HG02938 (cell line): ENCODE measurements around the gene COL6A1.
"Not testable (repeated sequence)": the region's sequence is repeated elsewhere in the genome, so short reads cannot be mapped to it uniquely, and the experiment has no call there.

ENCODE experiments used
- ATAC-seq: cut with Tn5 transposase; IDR thresholded peaks from one replicate; pipeline ENCODE4 v1.9.1; 2021; ENCODE audit warnings: mild to moderate bottlenecking, moderate library complexity; ENCODE audit not compliant: unreplicated experiment

Gene COL6A1

DNA sequence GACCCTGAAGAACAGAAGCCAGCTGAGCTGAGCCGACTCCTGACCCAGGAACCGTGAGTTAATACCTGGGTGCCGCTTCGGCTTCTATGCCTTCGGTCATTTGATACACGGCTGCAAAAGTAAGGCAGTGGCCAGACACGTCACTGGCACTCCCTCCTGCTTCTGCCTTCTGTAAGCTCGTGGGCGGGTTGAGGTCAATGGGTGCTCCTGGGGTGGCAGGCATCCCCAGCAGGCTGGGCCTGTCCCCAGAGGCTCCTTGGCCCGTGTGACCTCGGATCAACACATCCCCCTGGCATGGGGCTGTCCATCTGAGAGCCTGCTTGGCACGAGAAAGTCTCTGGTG, 35.7 kb upstream of the COL6A1 start:
- no peak for ATAC-seq

DNA sequence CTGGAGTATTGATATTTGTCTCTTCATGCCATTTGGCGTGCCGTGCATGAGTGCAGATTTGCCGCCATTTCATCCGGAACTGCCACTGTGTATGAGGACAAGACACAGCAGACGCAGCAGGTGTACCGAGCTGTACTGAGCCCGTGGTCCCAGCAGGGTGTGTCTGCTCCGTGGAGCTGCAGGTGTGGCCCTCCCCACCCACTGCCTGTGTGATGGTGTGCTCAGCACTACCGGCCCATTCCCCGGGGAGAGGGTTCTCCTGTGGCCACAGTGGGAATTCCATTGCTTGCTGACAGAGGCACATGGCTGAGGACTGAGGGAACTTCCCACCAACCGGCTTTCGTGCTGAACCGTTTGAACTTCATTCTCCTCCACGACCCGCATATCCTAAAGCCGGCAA, 34.3 kb upstream of the COL6A1 start:
- no peak for ATAC-seq

DNA sequence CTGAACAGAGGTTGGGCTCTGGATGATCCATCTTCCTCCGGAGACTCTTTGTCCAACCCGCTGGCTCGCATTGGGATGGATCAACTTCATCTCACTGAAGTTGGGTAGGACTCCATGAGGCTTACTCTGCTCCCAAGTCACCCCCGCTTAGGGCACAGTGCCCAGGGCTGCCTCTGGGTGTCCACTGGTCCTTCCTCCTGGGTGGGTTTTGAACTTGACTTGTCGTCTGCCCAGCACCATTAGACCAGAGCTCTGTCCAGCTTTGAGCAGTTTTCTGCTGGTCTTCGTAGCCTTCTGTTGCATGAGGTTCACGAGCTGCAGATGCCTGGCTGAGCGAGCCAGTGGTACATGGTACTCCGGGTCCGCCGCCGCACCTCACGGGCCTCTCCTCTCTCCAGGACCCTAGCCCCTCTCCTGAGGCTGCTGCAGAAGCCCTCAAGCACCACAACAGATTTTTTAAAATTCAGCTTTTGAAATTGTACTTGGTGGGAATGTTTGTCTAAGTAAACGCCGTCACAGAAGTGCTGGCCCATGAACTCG, 33.8 kb upstream of the COL6A1 start:
- no peak for ATAC-seq

DNA sequence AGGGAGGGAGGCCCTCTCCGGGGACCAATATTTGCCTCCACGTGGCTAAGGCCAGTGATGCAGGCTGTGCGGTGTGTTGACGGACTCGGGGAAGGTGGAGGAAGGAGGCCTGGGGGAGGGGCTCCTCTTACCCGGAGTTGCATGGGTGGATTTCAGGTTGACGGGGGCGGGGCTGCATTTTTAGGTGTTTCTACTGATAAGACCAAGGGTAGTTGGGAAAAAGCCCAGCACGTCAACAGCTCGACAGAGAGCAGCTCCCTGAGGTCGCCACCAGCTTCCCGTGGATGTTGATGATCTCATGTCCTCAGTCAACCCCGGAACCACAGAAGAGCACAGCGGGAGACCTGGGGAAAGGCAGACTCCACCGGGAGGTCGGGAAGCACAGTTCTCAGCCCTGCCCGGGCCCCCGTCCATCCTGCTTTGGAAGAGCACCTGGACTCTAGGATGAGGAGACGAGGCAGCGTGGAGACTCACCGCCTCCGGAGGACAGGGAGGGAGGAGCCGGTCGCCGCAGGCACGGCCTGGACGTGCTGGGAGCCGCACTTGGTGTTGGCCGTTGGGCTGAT, 32.9 kb upstream of the COL6A1 start:
- no peak for ATAC-seq

DNA sequence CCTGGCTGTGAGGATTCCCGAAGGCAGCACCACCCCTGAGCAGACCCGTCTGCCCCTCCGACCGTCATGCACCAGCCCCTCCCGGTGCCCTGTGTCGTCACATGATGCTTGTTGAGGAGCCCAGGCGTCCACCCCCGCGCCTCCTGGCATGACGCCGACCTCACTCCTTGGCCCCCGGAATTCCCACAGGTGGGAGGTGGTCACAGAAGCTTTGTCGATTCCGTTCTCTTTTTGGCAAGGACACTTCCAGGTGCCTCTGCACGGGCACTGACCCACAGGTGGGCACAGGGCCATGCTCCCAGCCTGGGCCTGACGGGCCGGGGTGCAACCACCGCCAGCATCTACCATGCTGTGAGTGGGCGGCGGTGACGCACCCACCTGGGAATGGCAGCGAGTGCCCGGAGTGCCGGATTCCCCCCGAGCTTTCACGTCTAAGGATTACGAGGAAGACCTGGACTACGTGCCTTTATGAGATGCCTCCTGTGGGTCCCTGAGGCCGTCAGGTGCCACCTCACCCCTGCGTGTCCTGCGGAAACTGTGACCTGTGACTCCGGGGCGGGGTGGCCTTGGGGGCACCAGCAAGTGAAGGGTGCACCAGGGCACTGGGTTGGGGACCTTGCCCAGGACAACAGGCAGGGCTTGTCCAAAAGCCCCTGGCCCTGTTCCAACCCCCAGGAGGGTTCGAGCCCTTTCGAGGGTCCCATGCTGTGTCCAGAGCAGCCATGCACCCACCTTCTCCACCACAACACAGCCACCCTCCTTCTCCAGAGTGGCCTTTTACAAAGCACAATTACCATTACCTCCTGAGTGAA, 31.4 kb upstream of the COL6A1 start:
- no peak for ATAC-seq

DNA sequence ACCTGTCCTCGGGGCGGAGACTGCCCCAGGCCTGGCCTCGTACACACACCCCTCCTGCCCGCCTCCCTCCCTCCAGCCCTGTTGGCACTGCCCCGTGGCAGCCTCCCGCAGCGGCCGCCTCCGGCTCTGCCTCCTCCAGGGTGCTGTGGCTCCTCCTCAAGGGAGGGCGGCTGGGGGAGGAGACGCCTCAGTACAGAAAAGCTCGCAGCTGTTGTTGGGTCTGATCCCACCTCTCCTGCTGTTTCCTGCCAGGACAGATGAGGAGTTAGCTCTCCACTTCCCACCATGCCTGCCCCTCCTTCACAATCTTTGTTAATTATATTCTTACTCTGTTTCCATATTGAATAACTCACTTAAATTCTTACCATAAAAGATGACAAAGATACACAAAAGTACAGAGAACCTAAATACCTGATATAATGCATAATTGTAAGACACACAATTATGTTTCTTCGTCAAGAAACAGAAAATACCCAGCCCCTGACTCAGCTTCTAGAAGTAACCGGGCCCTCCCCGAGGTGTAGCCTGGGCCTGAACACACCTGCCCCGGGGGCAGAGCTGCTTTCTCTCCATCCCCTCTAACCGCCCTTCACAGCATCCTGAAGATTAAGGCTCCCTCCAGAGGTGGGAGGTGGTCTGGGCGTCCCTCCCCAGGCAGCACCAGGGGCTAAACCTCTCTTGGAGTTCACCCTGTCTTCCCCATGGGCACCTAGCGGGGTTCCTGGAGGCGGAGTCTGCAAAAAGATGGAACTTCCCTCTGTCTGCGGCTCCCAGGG, 30.6 kb upstream of the COL6A1 start:
- no peak for ATAC-seq

DNA sequence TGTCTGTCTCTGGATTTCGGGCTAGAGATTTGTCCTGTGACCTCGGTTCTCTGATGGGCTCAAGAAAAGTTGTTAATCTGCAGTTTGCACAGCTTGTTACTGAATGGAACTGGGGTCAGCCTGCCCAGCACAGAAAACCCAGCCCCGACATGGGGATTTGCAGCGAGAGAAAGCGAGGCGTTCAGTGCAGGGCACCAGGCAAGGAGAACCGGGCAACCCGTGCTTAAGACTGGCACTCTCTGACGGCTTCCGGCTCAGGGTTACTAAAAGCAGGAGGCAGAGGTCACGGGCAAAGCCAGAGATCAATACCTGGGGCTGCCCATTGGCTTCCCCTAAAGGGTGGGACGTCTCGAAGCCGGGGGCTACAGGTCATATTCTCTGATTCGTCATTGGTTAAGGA, 29.9 kb upstream of the COL6A1 start:
- ATAC-seq = no peak

DNA sequence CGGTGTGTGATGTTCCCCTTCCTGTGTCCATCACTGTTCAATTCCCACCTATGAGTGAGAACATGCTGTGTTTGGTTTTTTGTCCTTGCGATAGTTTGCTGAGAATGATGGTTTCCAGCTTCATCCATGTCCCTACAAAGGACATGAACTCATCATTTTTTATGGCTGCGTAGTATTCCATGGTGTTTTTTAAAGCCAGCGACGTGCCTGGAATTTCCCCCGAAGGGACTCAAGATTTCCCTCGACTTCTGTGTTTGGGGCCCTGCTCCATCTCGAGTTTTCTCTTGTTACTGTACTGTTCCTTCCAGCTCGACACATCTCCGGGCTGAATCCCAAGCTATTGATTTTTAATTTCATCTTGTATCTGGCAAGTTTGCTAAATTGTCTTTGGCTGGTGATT, 29.0 kb upstream of the COL6A1 start:
- ATAC-seq = not testable (repeated sequence)

DNA sequence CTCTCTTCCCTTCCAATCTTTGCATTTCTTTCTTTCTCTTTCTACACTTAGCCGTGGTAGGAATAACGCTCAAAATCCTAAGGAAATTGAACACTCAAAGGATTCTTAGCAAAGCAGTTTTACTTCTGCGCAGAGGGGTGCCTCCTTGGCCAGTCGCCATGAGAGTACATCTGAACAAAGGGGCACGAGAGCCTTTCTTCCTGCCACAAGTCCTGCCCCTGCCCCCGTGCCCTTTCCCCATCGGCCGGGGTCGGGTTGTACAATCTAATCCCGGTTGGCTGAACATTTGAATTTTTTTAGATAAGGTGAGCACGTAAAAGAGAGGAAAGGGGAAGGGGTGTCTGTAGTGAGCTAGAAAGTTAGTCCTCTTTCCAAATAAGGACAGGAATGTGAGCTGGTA, 28.6 kb upstream of the COL6A1 start:
- ATAC-seq = no peak

DNA sequence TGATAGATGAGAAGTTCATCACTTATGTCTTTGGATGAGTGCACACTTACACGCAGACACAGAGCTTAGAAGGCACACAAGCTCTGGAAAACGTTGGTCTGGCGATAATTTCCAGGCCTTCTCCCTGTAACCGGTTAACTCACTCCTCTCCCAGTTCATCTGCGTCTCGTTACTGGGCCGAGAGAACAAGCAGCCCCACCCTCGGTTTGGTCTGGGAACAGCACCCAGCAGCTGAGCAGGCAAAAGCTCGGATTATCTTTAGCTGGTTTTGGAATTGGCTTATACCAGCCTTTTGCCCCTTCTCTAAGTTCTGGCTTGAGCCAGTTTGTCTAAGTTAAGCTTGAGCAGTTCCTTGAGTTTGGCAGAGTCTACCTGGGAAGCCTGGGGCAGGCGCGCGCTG, 27.3 kb upstream of the COL6A1 start:
- ATAC-seq = no peak

DNA sequence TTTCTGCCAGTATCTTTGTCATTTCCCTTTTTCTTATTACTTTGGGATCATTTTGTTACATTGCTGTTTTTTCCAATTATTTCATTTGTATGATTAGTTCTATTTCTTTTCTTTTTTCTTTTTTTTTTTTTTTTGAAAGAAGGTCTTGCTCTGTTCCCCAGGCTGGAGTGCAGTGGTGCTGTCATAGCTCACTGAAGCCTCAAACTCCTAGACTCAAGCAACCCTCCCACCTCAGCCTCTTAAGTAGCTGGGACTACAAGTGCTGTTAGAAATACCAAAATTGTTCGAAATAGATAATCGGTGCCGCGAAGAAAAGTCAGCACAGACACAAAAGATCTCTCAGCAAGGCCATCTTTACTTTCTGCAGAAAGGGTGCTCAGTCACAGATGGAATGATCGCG, 26.6 kb upstream of the COL6A1 start:
- ATAC-seq = no peak

DNA sequence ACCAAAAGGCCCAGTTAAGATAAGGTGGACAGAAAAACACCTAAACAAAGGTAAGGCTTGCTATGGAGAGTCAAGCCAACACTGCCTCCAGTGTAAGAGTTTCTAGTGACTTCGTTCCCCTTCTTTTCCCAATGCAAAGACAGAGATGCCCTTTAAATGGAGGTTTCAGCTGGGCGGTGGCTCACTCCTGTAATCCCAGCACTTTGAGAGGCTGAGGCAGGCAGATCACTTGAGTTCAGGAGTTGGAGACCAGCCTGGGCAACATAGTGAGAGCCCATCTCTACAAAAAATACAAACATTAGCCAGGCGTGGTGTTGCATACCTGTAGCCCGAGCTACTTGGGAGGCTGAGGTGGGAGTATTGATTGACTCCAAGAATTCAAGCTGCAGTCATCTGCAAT, 24.0 kb upstream of the COL6A1 start:
- ATAC-seq = no peak

DNA sequence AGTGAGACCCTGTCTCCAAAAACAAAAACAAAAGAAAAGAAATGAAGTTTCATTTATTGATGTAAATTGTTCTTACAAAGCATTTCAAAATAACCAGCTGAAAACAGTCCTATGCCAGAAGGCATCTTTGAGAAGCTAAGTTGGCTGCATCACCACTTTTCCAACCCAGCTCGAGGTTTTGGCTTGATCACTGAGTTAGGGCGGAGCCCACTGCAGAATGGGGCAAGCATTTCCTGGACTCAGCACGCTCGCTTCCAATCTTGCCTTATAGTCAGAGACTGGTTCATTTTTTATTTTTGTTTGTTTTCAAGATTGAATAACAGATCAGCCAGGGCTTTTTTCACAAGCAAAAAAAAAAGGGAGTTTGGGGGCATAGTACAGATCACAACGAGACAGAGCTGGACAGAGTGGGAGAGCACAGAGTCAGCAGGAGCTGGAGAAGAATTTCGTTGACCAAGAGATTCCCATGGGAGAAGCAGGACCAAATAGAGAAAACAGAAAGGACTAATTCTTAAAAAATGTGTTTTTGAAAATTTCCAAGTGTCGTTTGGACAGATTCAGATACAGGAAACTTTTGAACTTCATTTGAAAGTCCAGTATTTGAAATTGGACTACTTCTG, 23.5 kb upstream of the COL6A1 start:
- no peak for ATAC-seq

DNA sequence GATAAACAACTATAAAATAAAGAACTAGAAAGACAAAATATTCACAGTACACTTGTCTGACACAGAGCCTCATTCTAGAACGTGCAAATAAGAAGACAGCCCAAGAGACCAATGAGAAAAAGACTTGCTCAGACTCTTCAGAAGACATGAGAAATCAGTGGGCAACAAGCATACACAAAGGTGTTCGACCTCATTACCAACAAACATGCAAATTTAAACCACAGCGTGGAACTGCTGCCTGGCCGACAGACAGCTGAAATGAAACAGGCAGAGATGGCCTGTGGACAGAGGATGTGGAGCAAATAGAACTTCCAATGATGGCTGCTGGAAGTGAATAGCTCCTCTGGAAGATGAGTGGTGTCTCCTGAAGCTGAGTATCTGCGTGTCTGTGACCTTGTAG, 22.4 kb upstream of the COL6A1 start:
- no peak for ATAC-seq

DNA sequence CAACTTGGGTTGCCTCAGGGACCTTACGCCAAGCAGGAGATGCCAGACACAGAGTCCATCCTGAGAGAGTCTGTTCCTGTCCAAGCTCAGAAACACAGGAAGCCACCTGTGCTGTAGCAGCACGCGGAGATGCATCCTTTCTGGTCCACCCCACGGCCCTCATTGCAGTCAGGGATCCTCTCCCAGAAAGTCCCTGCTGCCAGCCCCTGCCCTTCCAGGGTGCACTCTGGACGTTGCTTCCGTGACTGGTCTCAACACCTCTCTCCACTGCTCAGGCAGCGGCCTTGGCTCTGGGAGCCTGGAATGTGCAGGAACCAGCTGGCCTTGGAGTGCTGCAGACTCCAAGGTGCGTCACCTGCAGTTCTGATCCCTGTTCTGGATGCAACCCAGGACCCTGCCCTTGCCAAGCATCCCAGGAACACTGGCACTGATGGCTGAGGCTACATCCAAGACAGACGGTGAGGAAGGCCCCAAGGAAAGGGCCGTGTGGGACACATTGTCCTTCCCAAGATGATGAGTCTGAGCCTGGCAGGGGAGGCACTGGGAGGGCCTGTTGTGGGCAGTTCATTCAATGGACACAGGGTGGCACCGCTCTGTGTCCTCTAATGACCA, 21.7 kb upstream of the COL6A1 start:
- ATAC-seq = no peak

DNA sequence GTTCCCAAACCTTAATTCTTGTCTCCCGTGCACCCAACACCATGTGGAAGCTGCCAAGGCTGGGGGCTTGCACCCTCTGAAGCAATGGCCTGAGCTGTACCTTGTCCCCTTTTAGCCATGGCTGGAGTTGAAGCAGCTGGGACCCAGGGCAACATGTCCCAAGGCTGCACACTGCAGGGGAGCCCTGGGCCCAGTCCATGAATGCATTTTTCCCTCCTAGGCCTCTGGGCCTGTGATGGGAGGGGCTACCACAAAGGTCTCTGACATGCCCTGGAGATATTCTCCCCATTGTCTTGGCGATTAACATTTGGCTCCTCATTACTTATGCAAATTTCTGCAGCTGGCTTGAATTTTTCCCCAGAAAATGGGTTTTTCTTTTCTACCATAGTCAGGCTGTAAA, 20.2 kb upstream of the COL6A1 start:
- not testable (repeated sequence) for ATAC-seq

DNA sequence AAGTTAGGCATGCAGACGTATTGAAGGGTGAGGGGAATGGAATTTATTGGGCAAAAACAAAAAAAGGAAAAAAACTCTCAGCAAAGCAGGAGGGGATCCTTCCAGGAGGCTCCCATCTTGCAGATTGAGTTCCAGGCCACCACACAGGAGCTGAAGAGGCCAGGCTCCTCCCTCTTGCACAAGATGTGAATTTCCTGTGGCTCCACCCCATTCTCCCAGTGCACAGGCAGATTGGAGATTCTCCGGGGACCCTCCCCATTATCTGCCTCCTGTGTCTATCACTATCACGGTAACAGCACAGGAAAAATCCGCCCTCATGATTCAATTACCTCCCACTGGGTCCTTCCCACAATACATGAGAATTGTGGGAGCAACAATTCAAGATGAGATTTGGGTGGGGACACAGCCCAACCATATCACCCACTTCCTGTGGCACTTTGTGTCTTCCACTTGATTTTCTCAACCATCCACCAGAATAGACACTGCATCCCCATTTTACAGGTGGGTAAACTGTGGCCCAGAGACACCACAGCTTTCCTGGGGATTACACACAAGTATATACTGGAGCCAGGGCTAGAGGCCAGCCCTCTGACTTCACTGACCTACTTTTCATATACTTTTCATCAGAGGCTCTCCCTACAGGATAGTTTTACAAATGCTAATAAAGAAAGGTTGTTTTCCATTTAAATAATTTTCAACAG, 18.9 kb upstream of the COL6A1 start:
- ATAC-seq = no peak

DNA sequence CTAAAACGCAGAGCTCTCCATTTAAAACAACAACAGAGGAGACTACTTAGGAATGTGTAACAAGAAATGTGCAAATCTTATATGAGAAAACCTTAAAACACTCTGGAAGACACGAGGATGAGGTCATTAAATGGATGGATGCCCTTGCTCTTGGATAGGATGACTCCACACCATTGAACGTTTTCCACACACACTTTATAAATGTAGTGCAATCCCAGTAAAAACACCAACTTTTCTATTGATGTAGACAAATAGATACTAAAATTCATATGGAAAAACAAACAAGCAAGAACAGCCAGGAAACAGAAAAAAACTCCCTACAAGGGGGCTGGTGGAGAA, 18.4 kb upstream of the COL6A1 start:
- ATAC-seq = no peak

DNA sequence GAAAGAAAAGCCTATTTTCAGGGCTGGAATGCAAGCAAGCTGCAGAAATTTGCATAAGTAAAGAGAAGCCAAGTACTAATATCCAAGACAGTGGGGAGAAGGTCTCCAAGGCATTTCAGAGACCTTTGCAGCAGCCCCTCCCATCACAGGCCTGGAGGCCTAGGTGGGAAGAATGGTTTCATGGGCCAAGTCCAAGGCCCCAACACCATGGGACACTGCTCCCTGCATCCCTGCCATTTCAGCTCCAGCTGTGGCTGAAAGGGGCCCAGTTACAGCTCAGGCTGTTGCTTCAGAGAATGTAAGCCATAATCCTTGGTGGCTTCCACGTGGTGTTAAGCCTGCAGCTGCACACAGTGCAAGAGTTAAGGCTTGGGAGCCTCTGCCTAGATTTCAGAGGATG, 16.9 kb upstream of the COL6A1 start:
- ATAC-seq = no peak

DNA sequence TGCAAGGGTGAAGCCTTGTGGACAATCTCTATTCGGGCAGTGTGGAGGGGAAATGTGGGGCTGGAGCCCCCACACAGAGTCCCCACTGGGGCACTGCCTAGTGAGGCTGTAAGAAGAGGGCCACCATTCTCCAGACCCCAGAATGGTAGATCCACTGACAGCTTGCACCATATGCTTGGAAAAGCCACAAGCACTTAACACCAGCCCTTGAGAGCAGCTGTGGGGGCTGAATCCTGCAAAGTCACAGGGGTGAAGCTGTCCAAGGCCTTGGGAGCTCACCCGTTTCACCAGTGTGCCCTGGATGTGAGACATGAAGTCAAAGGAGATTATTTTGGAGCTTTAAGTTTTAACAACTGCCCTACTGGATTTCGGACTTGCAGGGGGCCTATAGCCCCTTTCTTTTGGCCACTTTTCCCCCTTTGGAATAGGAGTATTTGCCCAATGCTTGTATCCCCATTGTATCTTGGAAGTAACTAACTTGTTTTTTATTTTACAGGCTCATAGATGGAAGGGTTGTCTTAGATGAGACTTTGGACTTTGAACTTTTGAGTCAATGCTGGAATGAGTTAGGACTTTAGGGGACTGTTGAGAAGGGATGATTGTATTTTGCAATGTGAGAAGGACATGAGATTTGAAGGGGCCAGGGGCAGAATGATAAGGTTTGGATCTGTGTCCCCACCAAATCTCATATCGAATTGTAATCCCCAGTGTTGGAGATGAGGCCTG, 16.3 kb upstream of the COL6A1 start:
- ATAC-seq = no peak
